Lower leg skin (tissue), 4 donors: Measurements from ENCODE around the gene TTYH3. TPM values are rescaled to one million over a fixed set of nuclear protein-coding genes. Genes with fewer than 3 reads are reported as not detected.

Experiments
- DNase-seq, 2 donors: peaks; one replicate each; pipeline ENCODE4 v3.0.0-alpha.2; 2019; ENCODE audit warnings: low spot score in 2 of 2
- H3K4me3 ChIP-seq: fragments of 200-600 bp; sonication (generic); 2 replicates; pipeline ENCODE4 v1.5.1; 2017; ENCODE audit warnings: mild to moderate bottlenecking, low read depth; ENCODE audit not compliant: poor library complexity, severe bottlenecking
- CTCF ChIP-seq, 3 donors: fragments of 450-650 bp; IDR thresholded peaks; one replicate each; pipeline ENCODE4 v1.5.1; 2016; ENCODE audit warnings: antibody characterized with exemption in 3 of 3, mild to moderate bottlenecking in 3 of 3, moderate library complexity in 2 of 3
- POLR2A ChIP-seq, 2 donors: fragments of 450-650 bp; IDR thresholded peaks; one replicate each; pipeline ENCODE4 v1.6.1; 2016 to 2017; ENCODE audit warnings: antibody characterized with exemption in 2 of 2, mild to moderate bottlenecking in 1 of 2, moderate library complexity in 1 of 2
- WGBS, 2 donors: methylation state at CpG; one replicate each; pipeline ENCODE4 v1.1.5; 2018; 5-methylcytosine and 5-hydroxymethylcytosine counted together
- intact Hi-C: fragments of 100-400 bp; cut with DNase I; formaldehyde crosslinking; loops from one replicate; pipeline ENCODE4 v1.15.0; 2023; ENCODE audit warnings: low total_unique reads
- total RNA-seq, 4 donors: library from RNA; depleted of rRNA; stranded (reverse); fragments of >200 nt; gene quantifications; one replicate each; pipeline ENCODE4 v1.1.0, GENCODE V29; 2016

TTYH3 gene
- total RNA-seq, 4 donors from 2014 or later, result 7.9 to 18.0 (median 13.9) TPM

GRCh38 chr7:2613098-2613930, 18.5 kb upstream of the TTYH3 start:
- no peak for DNase-seq
- intact Hi-C loops, result no loop called here
- H3K4me3 ChIP-seq, result no peak overlapping the region
- TF ChIP-seq POLR2A (IDR thresholded peaks at IDR 0.05) (no peak), CTCF (IDR thresholded peaks at IDR 0.05) (no peak)
- 61 to 68% methylated on average over 18 to 19 of the region's 19 CpGs for WGBS, 2 donors

GRCh38 chr7:2613931-2614600, 17.7 kb upstream of the TTYH3 start:
- no peak for TF ChIP-seq POLR2A (IDR thresholded peaks at IDR 0.05)
- no peak for TF ChIP-seq CTCF (IDR thresholded peaks at IDR 0.05)
- WGBS, 2 donors, result 29 to 36% methylated on average over 22 of the region's 22 CpGs
- intact Hi-C loops, result no loop called here
- H3K4me3 ChIP-seq, result no peak overlapping the region
- DNase-seq, result no peak

GRCh38 chr7:2614631-2615330, 17.0 kb upstream of the TTYH3 start:
- WGBS, 2 donors, result 41 to 51% methylated on average over 22 of the region's 22 CpGs
- DNase-seq, result no peak
- H3K4me3 ChIP-seq, result no peak overlapping the region
- intact Hi-C loops, result no loop called here
- no peak for TF ChIP-seq POLR2A (IDR thresholded peaks at IDR 0.05)
- no peak for TF ChIP-seq CTCF (IDR thresholded peaks at IDR 0.05)

- H3K4me3 ChIP-seq, result no peak overlapping the region
- TF ChIP-seq CTCF (IDR thresholded peaks at IDR 0.05) (no peak), POLR2A (IDR thresholded peaks at IDR 0.05) (no peak)
- intact Hi-C loops, result no loop called here
- DNase-seq, result no peak
- 74 to 77% methylated on average over 33 of the region's 33 CpGs for WGBS, 2 donors
These were observed 15.1 kb upstream of the TTYH3 start for GRCh38 chr7:2616387-2617324.

- 27 to 35% methylated on average over 22 of the region's 22 CpGs for WGBS, 2 donors
- no peak for TF ChIP-seq POLR2A (IDR thresholded peaks at IDR 0.05)
- TF ChIP-seq CTCF (IDR thresholded peaks at IDR 0.05), result no peak
- H3K4me3 ChIP-seq, result no peak overlapping the region
- intact Hi-C loops, result no loop called here
- DNase-seq, result no peak
These were observed 14.4 kb upstream of the TTYH3 start for GRCh38 chr7:2617325-2617905.
